HG02840 (cell line): Measurements from ENCODE around the gene ODAPH.
"Not testable (repeated sequence)": the region's sequence is repeated elsewhere in the genome, so short reads cannot be mapped to it uniquely, and the experiment has no call there.

Experiments
- ATAC-seq: cut with Tn5 transposase; IDR thresholded peaks from one replicate; pipeline ENCODE4 v1.9.1; 2021; ENCODE audit warnings: mild to moderate bottlenecking, moderate library complexity, moderate number of reproducible peaks; ENCODE audit not compliant: unreplicated experiment, low FRiP score

Gene ODAPH

GRCh38 chr4:75544220-75544619 is 11.6 kb upstream of the ODAPH start:
- ATAC-seq: not testable (repeated sequence)

GRCh38 chr4:75544870-75545269 is 11.0 kb upstream of the ODAPH start:
- ATAC-seq: no peak

- no peak for ATAC-seq
Measured at GRCh38 chr4:75545526-75545925, 10.3 kb upstream of the ODAPH start.

GRCh38 chr4:75547647-75548387 is 8.0 kb upstream of the ODAPH start:
- ATAC-seq: no peak

- no peak for ATAC-seq
Measured at GRCh38 chr4:75549019-75549418, 6.8 kb upstream of the ODAPH start.

GRCh38 chr4:75552452-75552851 is 3.4 kb upstream of the ODAPH start:
- ATAC-seq: no peak

- no peak for ATAC-seq
Measured at GRCh38 chr4:75557696-75558095, 1.8 kb downstream of the ODAPH start.

GRCh38 chr4:75561789-75562188 is 5.9 kb downstream of the ODAPH start:
- ATAC-seq: no peak

GRCh38 chr4:75564023-75564422 is 8.2 kb downstream of the ODAPH start:
- no peak for ATAC-seq

GRCh38 chr4:75565481-75565880 is 9.6 kb downstream of the ODAPH start:
- ATAC-seq: no peak

- ATAC-seq: no peak
Measured at GRCh38 chr4:75566911-75567310, 11.0 kb downstream of the ODAPH start.

- ATAC-seq: no peak
Measured at GRCh38 chr4:75567725-75568124, 11.9 kb downstream of the ODAPH start.

GRCh38 chr4:75584067-75584466 is 28.2 kb downstream of the ODAPH start:
- ATAC-seq: no peak

GRCh38 chr4:75593393-75593792 is 37.5 kb downstream of the ODAPH start:
- ATAC-seq: no peak

GRCh38 chr4:75596061-75596460 is 40.2 kb downstream of the ODAPH start:
- no peak for ATAC-seq

- no peak for ATAC-seq
Measured at GRCh38 chr4:75598390-75598789, 42.5 kb downstream of the ODAPH start.

GRCh38 chr4:75599647-75600046 is 43.8 kb downstream of the ODAPH start:
- no peak for ATAC-seq

- no peak for ATAC-seq
Measured at GRCh38 chr4:75605928-75606327, 50.1 kb downstream of the ODAPH start.

GRCh38 chr4:75612306-75612705 is 56.4 kb downstream of the ODAPH start:
- ATAC-seq: no peak
